Measurements from ENCODE around the gene SAC3D1. TPM values are rescaled to one million over a fixed set of nuclear protein-coding genes. Genes with fewer than 3 reads are reported as not detected.

Gene SAC3D1
- total and polyA plus RNA-seq, 9 of the 15 experiments (the other 6 are each of a cell fraction or from before 2014, with no cell fraction given), result 0.20 to 35.2 (median 5.8) TPM

DNA sequence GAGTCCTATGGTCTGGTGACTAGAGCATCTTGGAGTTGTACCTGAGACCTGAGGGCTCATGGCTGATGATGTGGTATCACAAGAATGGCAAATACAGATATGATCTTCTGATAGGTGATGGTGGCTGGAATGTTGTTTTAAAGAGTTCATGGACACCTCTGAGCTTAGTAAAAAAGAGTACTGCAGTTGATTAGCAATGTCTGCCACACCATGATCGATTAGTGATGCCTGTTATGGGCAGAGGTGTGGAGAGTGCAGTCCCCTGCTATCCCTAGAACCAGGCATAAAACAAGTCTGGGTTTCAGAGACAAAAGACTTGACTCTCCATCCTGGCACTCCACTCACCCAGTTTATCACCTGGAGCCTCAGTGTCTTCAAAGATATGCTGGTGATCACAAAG, 42.9 kb upstream of the SAC3D1 start (continued):
- peak; percentile 96 for TF ChIP-seq REST (IDR thresholded peaks at IDR 0.05; ENCODE audit: borderline replicate concordance)
- no peak for TF ChIP-seq REST (CRISPR knock-in tag; IDR thresholded peaks at IDR 0.05; ENCODE audit: low read depth)
- TF ChIP-seq NR2C1 (IDR thresholded peaks at IDR 0.05), result no peak
- TF ChIP-seq NR2C1 (tag; IDR thresholded peaks at IDR 0.05), result no peak
- TF ChIP-seq SAFB (IDR thresholded peaks at IDR 0.05; ENCODE audit: borderline replicate concordance, low read depth, low read length), result no peak
- peak; percentile 94 for TF ChIP-seq NCOA4 (IDR thresholded peaks at IDR 0.05; ENCODE audit: partially characterized antibody)
- no peak for TF ChIP-seq TCF7 (IDR thresholded peaks at IDR 0.05; ENCODE audit: borderline replicate concordance)
- peak; percentile 99 for TF ChIP-seq ZBTB17 (CRISPR knock-in tag; IDR thresholded peaks at IDR 0.05)
- TF ChIP-seq HOXB6 (CRISPR knock-in tag; IDR thresholded peaks at IDR 0.05; ENCODE audit: borderline replicate concordance), result no peak
- TF ChIP-seq HCFC1 (IDR thresholded peaks at IDR 0.05; ENCODE audit: low read depth, low read length), result peak; percentile 49; the same call in 1 of the 2 replicates
- no peak for TF ChIP-seq RBBP5 (IDR thresholded peaks at IDR 0.05; ENCODE audit: borderline replicate concordance, insufficient read depth, low read length, poor library complexity, severe bottlenecking)
- TF ChIP-seq ELF4 (CRISPR knock-in tag; IDR thresholded peaks at IDR 0.05), result no peak
- no peak for TF ChIP-seq TAF15 (IDR thresholded peaks at IDR 0.05; ENCODE audit: low read depth, low read length)
- TF ChIP-seq HNRNPLL (IDR thresholded peaks at IDR 0.05; ENCODE audit: low read depth, low read length, poor library complexity, severe bottlenecking), result no peak
- peak in 1 of 2 experiments; percentile 95; a peak in 2 of 4 replicates for TF ChIP-seq ZMIZ1 (IDR thresholded peaks at IDR 0.05; ENCODE audit: low read depth in 2 of 2, low read length in 2 of 2)
- TF ChIP-seq TFAP4 (CRISPR knock-in tag; IDR thresholded peaks at IDR 0.05; ENCODE audit: borderline replicate concordance), result no peak
- TF ChIP-seq MCM2 (IDR thresholded peaks at IDR 0.05; ENCODE audit: low read depth), result no peak
